Nephron (organoid): Measurements from ENCODE around the gene ETHE1.

ENCODE experiments used
- H3K27ac Mint-ChIP-seq, 3 experiments: 2 replicates each; pipeline ENCODE4 v1.8.0; 2020; ENCODE audit warnings: mixed read lengths in 3 of 3, mild to moderate bottlenecking in 2 of 3, moderate library complexity in 1 of 3
- H3K27me3 Mint-ChIP-seq: 2 replicates; pipeline ENCODE4 v1.8.0; 2021; ENCODE audit warnings: low read depth, mild to moderate bottlenecking, moderate library complexity, mixed read lengths
- H3K36me3 Mint-ChIP-seq: 2 replicates; pipeline ENCODE4 v1.8.0; 2020; ENCODE audit warnings: low read depth, mixed read lengths
- H3K4me1 Mint-ChIP-seq: 2 replicates; pipeline ENCODE4 v1.8.0; 2020; ENCODE audit warnings: mixed read lengths
- H3K4me3 Mint-ChIP-seq, 3 experiments: 2 replicates each; pipeline ENCODE4 v1.8.0; 2020; ENCODE audit warnings: mild to moderate bottlenecking in 3 of 3, mixed read lengths in 3 of 3, moderate library complexity in 2 of 3
- H3K9me3 Mint-ChIP-seq: 2 replicates; pipeline ENCODE4 v1.8.0; 2020; ENCODE audit warnings: mixed read lengths
- TF ChIP-seq, protein P1 (sequence below), 3 experiments: fragments of 200-600 bp; sonication (generic); IDR thresholded peaks; one replicate each; pipeline ENCODE4 v1.5.0; 2021; ENCODE audit warnings: antibody characterized with exemption in 3 of 3; ENCODE audit not compliant: unreplicated experiment in 3 of 3

The ETHE1 gene, protein sequence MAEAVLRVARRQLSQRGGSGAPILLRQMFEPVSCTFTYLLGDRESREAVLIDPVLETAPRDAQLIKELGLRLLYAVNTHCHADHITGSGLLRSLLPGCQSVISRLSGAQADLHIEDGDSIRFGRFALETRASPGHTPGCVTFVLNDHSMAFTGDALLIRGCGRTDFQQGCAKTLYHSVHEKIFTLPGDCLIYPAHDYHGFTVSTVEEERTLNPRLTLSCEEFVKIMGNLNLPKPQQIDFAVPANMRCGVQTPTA

DNA sequence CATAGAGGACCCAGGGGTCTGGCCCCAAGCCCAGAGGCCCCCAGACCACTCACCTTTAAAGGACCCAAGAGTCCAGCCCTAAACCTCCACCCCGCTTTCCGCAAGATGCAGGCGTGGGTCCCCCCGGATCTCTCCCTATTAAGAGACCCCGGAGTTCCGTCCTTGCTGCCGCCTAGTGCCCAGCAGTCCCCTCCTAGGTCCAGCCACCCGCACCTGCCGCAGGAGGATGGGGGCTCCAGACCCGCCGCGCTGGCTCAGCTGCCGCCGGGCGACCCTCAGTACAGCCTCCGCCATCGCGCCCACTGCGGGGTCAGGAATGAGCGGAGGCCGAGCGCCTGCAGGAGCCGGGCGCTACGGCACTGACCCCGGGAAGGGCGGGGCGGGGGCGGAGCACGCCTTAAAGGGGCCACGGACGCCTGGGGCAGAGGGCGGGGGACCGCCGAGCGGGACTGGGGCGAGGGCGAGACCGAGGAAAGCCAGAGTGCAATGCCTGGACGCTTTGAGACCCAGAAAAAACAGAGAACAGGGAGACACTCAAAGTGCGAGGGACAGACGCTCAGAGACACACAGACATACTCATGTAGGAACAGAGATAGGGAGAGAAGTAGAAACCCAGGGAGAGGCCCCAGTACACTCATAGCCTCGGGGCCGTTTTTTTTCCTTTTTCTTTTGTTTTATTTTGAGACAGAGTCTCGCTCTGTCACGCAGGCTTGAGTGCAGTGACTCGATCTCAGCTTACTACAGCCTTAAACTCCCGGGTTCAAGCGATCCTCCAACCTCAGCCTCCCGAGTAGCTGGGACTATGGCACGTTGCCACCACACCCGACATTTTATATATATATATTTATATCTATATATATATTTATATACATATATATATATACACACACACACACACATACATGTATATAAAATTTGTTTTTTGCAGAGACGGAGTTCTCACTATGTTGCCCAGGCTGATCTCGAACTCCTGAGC lies at the start of gene ETHE1:
TSS of gene ETHE1 (minus strand) at position 318 of the 976 bp plus-strand sequence. CDS start at position 294, 24 bp downstream.
- TF ChIP-seq, protein P1, sequence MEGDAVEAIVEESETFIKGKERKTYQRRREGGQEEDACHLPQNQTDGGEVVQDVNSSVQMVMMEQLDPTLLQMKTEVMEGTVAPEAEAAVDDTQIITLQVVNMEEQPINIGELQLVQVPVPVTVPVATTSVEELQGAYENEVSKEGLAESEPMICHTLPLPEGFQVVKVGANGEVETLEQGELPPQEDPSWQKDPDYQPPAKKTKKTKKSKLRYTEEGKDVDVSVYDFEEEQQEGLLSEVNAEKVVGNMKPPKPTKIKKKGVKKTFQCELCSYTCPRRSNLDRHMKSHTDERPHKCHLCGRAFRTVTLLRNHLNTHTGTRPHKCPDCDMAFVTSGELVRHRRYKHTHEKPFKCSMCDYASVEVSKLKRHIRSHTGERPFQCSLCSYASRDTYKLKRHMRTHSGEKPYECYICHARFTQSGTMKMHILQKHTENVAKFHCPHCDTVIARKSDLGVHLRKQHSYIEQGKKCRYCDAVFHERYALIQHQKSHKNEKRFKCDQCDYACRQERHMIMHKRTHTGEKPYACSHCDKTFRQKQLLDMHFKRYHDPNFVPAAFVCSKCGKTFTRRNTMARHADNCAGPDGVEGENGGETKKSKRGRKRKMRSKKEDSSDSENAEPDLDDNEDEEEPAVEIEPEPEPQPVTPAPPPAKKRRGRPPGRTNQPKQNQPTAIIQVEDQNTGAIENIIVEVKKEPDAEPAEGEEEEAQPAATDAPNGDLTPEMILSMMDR (IDR thresholded peaks at IDR 0.05; ENCODE audit: unreplicated experiment in 3 of 3), result no peak
- Mint-ChIP-seq H3K9me3 (no peaks in the 10 kb centered on the region), H3K4me3 (peak within 1 kb of the TSS; percentile 90 to 94 (median 94)), H3K36me3 (no peaks in the 10 kb centered on the region), H3K4me1 (peaks cover 17% of the 10 kb centered on the region), H3K27me3 (no peaks in the 10 kb centered on the region), H3K27ac (peak within 1 kb of the TSS; percentile 80 to 89 (median 86))

DNA sequence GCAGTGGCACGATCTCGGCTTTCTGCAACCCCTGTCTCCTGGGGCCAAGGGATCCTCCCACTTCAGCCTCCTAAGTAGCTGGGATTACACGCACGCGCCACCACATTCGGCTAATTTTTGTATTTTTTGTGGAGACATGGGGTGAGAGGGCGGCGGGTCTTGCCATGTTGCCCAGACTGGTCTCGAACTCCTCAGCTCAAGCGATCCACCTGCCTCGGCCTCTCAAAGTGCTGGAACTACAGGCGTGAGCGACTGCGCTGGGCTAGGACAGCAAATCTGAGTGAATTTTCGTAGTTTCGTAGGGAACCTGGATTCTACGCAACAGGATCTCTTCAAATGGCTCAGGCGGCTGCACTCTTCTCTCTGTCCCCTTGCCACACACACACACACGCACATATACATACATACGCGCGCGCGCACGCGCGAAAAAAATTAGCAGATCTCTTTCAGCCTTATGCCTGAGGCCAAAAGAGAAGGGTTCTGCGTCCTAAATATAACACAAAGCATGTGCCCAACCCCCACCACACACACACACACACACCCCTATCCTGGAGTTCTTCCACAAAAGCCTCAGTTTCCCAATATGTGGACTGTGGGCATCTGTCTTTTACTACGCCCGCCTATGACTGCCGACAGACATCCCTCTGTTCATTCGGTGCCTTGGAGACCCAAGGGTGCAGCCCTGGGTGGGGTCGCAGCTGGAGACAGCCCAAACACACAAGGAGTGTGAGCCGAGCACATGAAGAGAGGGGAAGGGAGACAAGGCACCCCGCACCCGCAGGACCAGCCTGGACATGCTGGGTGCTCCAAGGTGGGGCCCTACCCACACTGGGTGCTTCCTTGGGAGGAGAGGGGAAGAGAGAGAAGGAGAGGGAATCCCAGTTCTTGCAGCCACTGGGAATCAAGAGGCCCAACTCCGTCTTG lies 49.2 kb upstream of the ETHE1 start:
- TF ChIP-seq, protein P1 (IDR thresholded peaks at IDR 0.05; ENCODE audit: unreplicated experiment in 3 of 3), result no peak
- peak overlapping the region; percentile 88 to 98 (median 97) for H3K27ac Mint-ChIP-seq
- no peaks in the 10 kb centered on the region for H3K9me3 Mint-ChIP-seq
- peaks cover 44% of the 10 kb centered on the region for H3K4me1 Mint-ChIP-seq
- H3K27me3 Mint-ChIP-seq, result no peaks in the 10 kb centered on the region
- H3K4me3 Mint-ChIP-seq, result peak overlapping the region; percentile 95 to 99 (median 96)
- peaks cover 14% of the 10 kb centered on the region for H3K36me3 Mint-ChIP-seq

DNA sequence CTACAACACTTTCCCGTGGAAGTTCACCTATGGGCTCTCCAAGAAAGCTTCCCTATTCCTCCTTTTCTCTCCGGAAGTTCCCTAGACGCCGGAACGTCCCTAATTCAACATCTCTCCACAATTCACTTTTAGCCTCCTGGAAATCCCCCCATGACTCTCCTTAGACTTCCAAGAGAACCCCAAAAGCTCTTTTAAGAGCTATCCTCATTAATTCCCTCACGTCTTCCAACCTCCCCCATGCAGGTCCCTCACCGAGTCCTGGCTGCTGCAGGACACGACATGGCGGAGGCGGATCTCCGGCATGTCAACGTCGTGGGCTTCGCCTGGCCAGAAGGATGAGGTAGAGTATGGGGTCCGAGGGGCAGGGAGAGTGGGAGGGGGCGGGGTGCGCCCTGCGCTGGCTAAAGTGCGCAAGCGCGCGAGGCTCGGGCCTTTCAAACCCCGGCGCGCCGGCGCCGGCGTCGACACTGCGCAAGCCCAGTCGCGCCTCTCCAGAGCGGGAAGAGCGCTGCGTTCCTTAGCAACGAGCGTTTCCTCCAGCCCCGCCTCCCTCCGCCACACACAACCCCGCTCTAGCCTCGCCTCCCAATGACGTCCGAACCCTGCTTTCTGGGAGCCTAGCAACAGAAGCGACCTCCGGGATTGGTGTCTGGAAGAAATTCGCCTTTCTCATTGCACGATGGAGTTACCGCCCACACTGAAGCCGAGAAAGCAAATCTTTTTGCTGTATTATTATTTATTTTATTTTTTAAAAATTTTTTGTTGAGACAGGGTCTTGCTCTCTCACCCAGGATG lies 48.4 kb upstream of the ETHE1 start, which contains the start of the genes PINLYP and XRCC1:
TSS of gene PINLYP (plus strand) at position 646 of the 795 bp plus-strand sequence. CDS start 1,391 bp downstream, outside the sequence.
TSS of gene XRCC1 (minus strand) at position 372 of the 795 bp plus-strand sequence. CDS start at position 303, 69 bp downstream.
- Mint-ChIP-seq H3K27me3 (no peaks in the 10 kb centered on the region), H3K9me3 (no peaks in the 10 kb centered on the region), H3K4me1 (peaks cover 47% of the 10 kb centered on the region), H3K27ac (peak within 1 kb of the TSS; percentile 88 to 98 (median 97)), H3K36me3 (peaks cover 16% of the 10 kb centered on the region), H3K4me3 (peak within 1 kb of the TSS; percentile 95 to 99 (median 96))
- TF ChIP-seq, protein P1 (IDR thresholded peaks at IDR 0.05; ENCODE audit: unreplicated experiment in 3 of 3), result no peak

DNA sequence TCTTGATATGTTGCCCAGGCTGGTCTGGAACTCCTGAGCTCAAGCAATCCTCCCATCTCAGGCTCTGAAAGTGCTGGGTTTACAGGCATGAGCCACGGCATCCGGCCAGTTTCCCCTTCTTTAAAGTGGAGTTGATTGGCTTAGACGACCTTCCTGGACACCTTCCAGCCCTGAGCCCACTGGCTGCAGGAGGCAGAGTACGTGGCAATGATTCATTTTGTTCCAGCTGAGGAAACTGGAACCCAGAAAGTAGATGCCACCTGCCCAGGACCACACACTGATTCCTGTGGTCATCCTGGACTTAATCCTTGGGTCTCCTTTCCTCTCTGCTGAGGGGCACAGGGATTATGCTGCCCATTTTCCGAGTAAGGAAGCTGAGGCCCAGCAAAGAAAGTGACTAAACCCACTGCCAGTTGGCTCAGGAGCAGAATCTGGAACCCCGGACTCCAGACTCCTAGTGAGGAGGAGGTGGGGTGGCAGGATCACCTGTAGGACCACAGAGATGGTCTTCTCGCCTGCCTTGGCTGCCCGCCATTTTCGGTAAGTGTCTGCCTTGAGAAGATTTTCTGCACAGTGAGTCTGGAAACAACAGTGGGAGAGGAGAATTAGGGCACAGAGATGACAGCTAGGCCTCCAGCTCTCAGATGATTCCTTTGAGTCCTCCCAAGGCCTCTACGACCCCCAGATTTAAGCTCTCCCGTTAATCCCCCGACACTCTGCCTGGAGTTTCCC lies 47.6 kb upstream of the ETHE1 start:
- Mint-ChIP-seq H3K4me3 (peak overlapping the region; percentile 95 to 99 (median 96)), H3K36me3 (peaks cover 22% of the 10 kb centered on the region), H3K27me3 (no peaks in the 10 kb centered on the region), H3K4me1 (peaks cover 40% of the 10 kb centered on the region), H3K9me3 (no peaks in the 10 kb centered on the region), H3K27ac (peak overlapping the region; percentile 88 to 98 (median 97))
- TF ChIP-seq, protein P1 (IDR thresholded peaks at IDR 0.05; ENCODE audit: unreplicated experiment in 3 of 3), result no peak
